ENCODE results near the gene GABRG3.

The GABRG3 gene

GRCh38 chr15:27464941-27465612 lies 494.1 kb downstream of the GABRG3 start:
- TF ChIP-seq, protein P1, sequence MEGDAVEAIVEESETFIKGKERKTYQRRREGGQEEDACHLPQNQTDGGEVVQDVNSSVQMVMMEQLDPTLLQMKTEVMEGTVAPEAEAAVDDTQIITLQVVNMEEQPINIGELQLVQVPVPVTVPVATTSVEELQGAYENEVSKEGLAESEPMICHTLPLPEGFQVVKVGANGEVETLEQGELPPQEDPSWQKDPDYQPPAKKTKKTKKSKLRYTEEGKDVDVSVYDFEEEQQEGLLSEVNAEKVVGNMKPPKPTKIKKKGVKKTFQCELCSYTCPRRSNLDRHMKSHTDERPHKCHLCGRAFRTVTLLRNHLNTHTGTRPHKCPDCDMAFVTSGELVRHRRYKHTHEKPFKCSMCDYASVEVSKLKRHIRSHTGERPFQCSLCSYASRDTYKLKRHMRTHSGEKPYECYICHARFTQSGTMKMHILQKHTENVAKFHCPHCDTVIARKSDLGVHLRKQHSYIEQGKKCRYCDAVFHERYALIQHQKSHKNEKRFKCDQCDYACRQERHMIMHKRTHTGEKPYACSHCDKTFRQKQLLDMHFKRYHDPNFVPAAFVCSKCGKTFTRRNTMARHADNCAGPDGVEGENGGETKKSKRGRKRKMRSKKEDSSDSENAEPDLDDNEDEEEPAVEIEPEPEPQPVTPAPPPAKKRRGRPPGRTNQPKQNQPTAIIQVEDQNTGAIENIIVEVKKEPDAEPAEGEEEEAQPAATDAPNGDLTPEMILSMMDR (IDR thresholded peaks at IDR 0.05; ENCODE audit: extremely low read depth, insufficient read depth, missing control alignments) = no peak
- no peak for DNase-seq (ENCODE audit: low spot score)
- in situ Hi-C loops (cut with MboI; ENCODE audit: low pct_unique_long_range_greater_than_20kb, low sequenced_read_pairs, unreplicated experiment) = no loop called here

GRCh38 chr15:27466758-27467157 lies 495.8 kb downstream of the GABRG3 start:
- TF ChIP-seq, protein P1 (IDR thresholded peaks at IDR 0.05; ENCODE audit: extremely low read depth, insufficient read depth, missing control alignments) = no peak
- in situ Hi-C loops (cut with MboI; ENCODE audit: low pct_unique_long_range_greater_than_20kb, low sequenced_read_pairs, unreplicated experiment) = no loop called here

GRCh38 chr15:27468151-27468591 lies 497.2 kb downstream of the GABRG3 start:
- DNase-seq (ENCODE audit: low spot score) = no peak
- TF ChIP-seq, protein P1 (IDR thresholded peaks at IDR 0.05; ENCODE audit: extremely low read depth, insufficient read depth, missing control alignments) = no peak
- in situ Hi-C loops (cut with MboI; ENCODE audit: low pct_unique_long_range_greater_than_20kb, low sequenced_read_pairs, unreplicated experiment) = no loop called here

More at GRCh38 chr15:27466758-27467157, 495.8 kb downstream of the GABRG3 start:
- DNase-seq (ENCODE audit: low spot score) = no peak

GRCh38 chr15:27473845-27474244 lies 502.9 kb downstream of the GABRG3 start:
- in situ Hi-C loops (cut with MboI; ENCODE audit: low pct_unique_long_range_greater_than_20kb, low sequenced_read_pairs, unreplicated experiment) = no loop called here
- TF ChIP-seq, protein P1 (IDR thresholded peaks at IDR 0.05; ENCODE audit: extremely low read depth, insufficient read depth, missing control alignments) = no peak
- no peak for DNase-seq (ENCODE audit: low spot score)

GRCh38 chr15:27475395-27475794 lies 504.4 kb downstream of the GABRG3 start:
- DNase-seq (ENCODE audit: low spot score) = no peak
- TF ChIP-seq, protein P1 (IDR thresholded peaks at IDR 0.05; ENCODE audit: extremely low read depth, insufficient read depth, missing control alignments) = no peak
- in situ Hi-C loops (cut with MboI; ENCODE audit: low pct_unique_long_range_greater_than_20kb, low sequenced_read_pairs, unreplicated experiment) = no loop called here

DNA sequence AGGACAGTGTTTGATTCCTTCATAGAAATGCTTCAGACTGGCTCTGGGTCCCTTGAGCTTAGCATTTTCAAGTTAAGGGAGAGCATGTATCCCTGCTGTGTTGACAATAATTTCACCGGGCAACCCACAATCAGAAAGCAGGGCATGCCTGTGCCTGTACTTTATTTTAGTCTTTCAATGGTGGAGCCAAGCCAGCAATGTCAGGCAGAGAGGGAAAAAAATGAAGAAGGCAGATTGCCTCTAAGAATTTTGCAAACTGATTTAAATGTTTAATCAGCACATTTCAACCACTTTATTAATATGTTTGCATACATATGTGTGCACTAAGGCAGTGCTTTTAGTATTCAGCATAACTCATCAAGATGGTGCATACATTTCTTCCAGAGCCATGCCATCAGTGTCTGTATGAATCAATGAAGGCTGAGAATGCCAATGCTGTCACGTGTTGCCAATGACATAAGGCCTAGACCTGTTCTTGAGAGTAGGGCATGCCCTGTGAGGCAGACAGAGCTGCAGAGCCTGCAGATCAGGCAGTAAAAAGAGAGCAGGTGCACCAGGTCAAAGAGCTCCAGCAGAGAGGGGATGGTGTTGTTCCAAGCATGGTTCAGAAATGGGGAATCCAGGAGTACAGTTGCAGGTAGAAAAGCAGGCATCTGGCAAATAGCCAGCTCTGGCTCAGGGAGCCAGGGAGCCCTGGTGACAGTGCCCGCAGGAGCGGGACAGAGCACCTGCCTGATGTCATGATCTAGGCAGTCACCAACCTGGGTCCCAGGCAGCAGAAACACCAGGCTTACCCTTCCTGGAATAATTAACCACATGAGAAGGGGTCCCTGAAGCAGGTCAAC lies 508.5 kb downstream of the GABRG3 start:
- TF ChIP-seq, protein P1 (IDR thresholded peaks at IDR 0.05; ENCODE audit: extremely low read depth, insufficient read depth, missing control alignments) = no peak
- in situ Hi-C loops (cut with MboI; ENCODE audit: low pct_unique_long_range_greater_than_20kb, low sequenced_read_pairs, unreplicated experiment) = no loop called here
- DNase-seq (ENCODE audit: low spot score) = no peak
